Ishikawa (cell line): ENCODE results near the gene WNT10A.

Experiments used
- CEBPB ChIP-seq: IDR thresholded peaks from 2 replicates; pipeline ENCODE4 v1.6.1; 2012
- CREB1 ChIP-seq: IDR thresholded peaks from 2 replicates; pipeline ENCODE4 v1.6.1; 2012; ENCODE audit warnings: low read depth
- EP300 ChIP-seq: IDR thresholded peaks from 2 replicates; pipeline ENCODE4 v1.6.1; 2012; ENCODE audit warnings: borderline replicate concordance
- TAF1 ChIP-seq: IDR thresholded peaks from 2 replicates; pipeline ENCODE4 v1.6.1; 2012; ENCODE audit warnings: low read depth, mild to moderate bottlenecking
- TCF12 ChIP-seq: IDR thresholded peaks from 2 replicates; pipeline ENCODE4 v1.6.1; 2012; ENCODE audit warnings: low read depth
- TEAD4 ChIP-seq: IDR thresholded peaks from 2 replicates; pipeline ENCODE4 v1.6.1; 2012
- YY1 ChIP-seq: IDR thresholded peaks from 2 replicates; pipeline ENCODE4 v1.6.1; 2012; ENCODE audit warnings: low read depth
- TF ChIP-seq, protein P1 (sequence below): IDR thresholded peaks from 2 replicates; pipeline ENCODE4 v1.6.1; 2012

DNA sequence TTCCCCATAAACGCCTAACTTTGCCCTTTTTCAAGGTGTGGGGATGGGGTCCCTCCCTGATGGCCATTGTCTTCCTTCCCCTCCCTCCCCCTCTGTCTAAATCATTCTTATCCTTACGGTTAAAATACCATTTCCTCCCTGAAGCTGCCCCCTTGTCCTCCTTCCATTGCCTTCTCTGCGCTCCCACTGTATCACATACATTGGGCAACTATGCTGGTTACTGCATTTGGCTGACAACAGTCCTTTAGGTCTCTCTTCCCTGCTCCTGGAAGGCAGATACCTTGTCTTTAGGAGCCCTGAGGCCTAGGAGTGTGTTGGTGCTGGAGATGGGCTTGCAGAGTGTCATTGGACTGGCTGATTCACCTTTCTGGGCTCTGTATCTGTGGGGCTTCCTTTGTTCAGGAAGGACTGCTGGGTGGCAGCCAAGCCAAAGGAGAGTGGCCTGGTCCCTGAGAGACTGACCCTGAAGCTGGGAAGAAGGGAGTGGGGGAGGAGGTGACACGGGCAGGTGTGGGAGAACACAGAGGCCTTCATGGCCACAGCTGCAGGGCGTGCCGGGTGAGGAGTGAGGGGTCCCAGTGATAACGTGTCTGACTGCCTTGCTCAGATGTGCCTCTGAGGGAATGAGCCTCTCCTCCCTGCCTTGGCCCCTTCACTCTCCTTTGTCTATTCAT, 18.9 kb upstream of the WNT10A start:
- no peak for TF ChIP-seq YY1
- TF ChIP-seq EP300 = no peak
- no peak for TF ChIP-seq TCF12
- TF ChIP-seq TAF1 = no peak
- no peak for TF ChIP-seq CREB1
- TF ChIP-seq TEAD4 = no peak
- TF ChIP-seq, protein P1, sequence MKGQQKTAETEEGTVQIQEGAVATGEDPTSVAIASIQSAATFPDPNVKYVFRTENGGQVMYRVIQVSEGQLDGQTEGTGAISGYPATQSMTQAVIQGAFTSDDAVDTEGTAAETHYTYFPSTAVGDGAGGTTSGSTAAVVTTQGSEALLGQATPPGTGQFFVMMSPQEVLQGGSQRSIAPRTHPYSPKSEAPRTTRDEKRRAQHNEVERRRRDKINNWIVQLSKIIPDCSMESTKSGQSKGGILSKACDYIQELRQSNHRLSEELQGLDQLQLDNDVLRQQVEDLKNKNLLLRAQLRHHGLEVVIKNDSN = no peak
- no peak for TF ChIP-seq CEBPB
